Forelimb muscle (tissue), 1 donor: ENCODE data around the gene BLOC1S3. TPM values are rescaled to one million over a fixed set of nuclear protein-coding genes. Genes with fewer than 3 reads are reported as not detected.

ENCODE experiments used
- DNase-seq: peaks from one replicate; pipeline ENCODE4 v3.0.0-alpha.2; 2013; ENCODE audit warnings: low read depth
- polyA plus RNA-seq: library from polyadenylated mRNA; unstranded; fragments of 120-200 nt; gene quantifications from one replicate; pipeline ENCODE4 v1.2.1, GENCODE V29; 2013; ENCODE audit not compliant: insufficient read length

The BLOC1S3 gene
- polyA plus RNA-seq, 1 donor = 6.1 TPM

GRCh38 chr19:45146251-45146650, 32.3 kb upstream of the BLOC1S3 start:
- no peak for DNase-seq

- no peak for DNase-seq
Measured at GRCh38 chr19:45146741-45147205, 31.8 kb upstream of the BLOC1S3 start.

GRCh38 chr19:45147835-45148676, 30.5 kb upstream of the BLOC1S3 start:
- no peak for DNase-seq

GRCh38 chr19:45149129-45149528, 29.5 kb upstream of the BLOC1S3 start:
- no peak for DNase-seq

- no peak for DNase-seq
Measured at GRCh38 chr19:45150180-45150579, 28.4 kb upstream of the BLOC1S3 start.

- DNase-seq = no peak
Measured at GRCh38 chr19:45150751-45151281, 27.8 kb upstream of the BLOC1S3 start.

GRCh38 chr19:45151320-45151719, 27.3 kb upstream of the BLOC1S3 start:
- no peak for DNase-seq

- no peak for DNase-seq
Measured at GRCh38 chr19:45151821-45152503, 26.6 kb upstream of the BLOC1S3 start.

GRCh38 chr19:45152504-45153338, 25.9 kb upstream of the BLOC1S3 start:
- DNase-seq = no peak

- DNase-seq = no peak
Measured at GRCh38 chr19:45153339-45154063, 25.1 kb upstream of the BLOC1S3 start.

GRCh38 chr19:45154064-45154827, 24.3 kb upstream of the BLOC1S3 start:
- DNase-seq = no peak

GRCh38 chr19:45156011-45156630, 22.5 kb upstream of the BLOC1S3 start:
- no peak for DNase-seq

GRCh38 chr19:45156751-45157150, 21.8 kb upstream of the BLOC1S3 start:
- no peak for DNase-seq

GRCh38 chr19:45158503-45159209, 19.9 kb upstream of the BLOC1S3 start:
- DNase-seq = no peak

GRCh38 chr19:45159210-45159970, 19.2 kb upstream of the BLOC1S3 start:
- DNase-seq = no peak

- DNase-seq = no peak
Measured at GRCh38 chr19:45159971-45160324, 18.6 kb upstream of the BLOC1S3 start.

- DNase-seq = no peak
Measured at GRCh38 chr19:45160870-45161737, 17.5 kb upstream of the BLOC1S3 start, which contains the start of gene NKPD1. Gene NKPD1, minus strand, starts transcription at chr19:45160982. Its CDS starts 832 bp downstream, at chr19:45160150.
